Measurements from ENCODE around the gene CCDC85B.
A peak's percentile ranks its signal among the peaks of the same experiment; 100 is the strongest.

Gene CCDC85B

GRCh38 chr11:65931773-65932557 is 41.5 kb downstream of the CCDC85B start:
- CTCF ChIA-PET: interaction anchor here (0.9 to 1.9 kb wide), 2 partner anchors 44 to 47 kb away, joined by 5 read pairs; partner anchors contain the start of gene FIBP
- POLR2A ChIA-PET: no interaction called here

GRCh38 chr11:65932558-65932919 is 42.1 kb downstream of the CCDC85B start:
- CTCF ChIA-PET: interaction anchor here (0.9 to 1.9 kb wide), 4 partner anchors 9 to 48 kb away, joined by 3 to 5 read pairs (median 4); partner anchors contain the start of gene FIBP

More at GRCh38 chr11:65931773-65932557, 41.5 kb downstream of the CCDC85B start:
- DNase-seq (ENCODE audit: extremely low spot score): no peak
- peak; percentile 13 for TF ChIP-seq CTCF (IDR thresholded peaks at IDR 0.05; ENCODE audit: control extremely low read depth, extremely low read depth, low read depth, missing control alignments)

DNA sequence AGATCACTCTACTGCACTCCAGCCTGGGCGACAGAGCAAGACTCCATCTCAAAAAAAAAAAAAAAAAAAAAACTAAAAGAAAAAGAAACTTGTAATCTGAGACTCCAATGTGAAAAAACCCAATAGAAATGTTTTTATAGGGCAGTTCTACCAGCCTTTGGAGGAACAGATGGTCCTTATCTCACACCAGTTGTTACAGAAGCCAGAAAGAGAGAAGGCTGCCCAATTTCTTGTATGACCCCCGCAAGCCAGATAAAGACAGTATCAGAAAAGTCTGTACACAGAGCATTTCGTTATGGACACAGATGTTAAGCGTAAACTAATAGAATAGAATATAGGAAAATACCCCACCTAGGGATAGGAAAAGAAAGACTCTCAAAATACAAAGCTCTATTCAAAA is 43.5 kb downstream of the CCDC85B start:
- DNase-seq (ENCODE audit: extremely low spot score): no peak
- ChIA-PET CTCF (interaction anchor here (0.8 to 5.2 kb wide), 4 partner anchors 14 to 49 kb away, joined by 3 to 24 read pairs (median 4); partner anchors contain the start of gene CCDC85B), POLR2A (no interaction called here)
- no peak for TF ChIP-seq CTCF (IDR thresholded peaks at IDR 0.05; ENCODE audit: control extremely low read depth, extremely low read depth, low read depth, missing control alignments)

More at GRCh38 chr11:65932558-65932919, 42.1 kb downstream of the CCDC85B start:
- POLR2A ChIA-PET: no interaction called here
- TF ChIP-seq CTCF (IDR thresholded peaks at IDR 0.05; ENCODE audit: control extremely low read depth, extremely low read depth, low read depth, missing control alignments): no peak
- no peak for DNase-seq (ENCODE audit: extremely low spot score)

DNA sequence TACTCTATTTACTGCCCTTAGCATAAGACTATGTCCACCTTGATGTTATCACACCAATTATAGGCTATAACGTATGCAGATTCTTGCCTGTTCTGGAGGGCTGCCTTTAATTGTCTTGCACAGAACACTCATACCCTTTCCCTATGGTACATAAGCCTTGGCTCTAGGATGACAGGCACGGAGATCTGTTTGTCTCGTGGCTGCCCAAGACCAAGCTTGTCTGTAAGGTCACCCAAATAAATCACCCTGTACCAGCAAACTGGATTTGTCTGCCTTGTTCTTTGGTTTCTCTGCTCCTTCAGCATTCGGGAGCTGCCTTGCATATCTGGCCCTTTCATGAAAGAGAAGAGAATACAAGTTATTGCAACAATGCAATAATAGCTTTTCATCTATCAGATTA is 47.3 kb downstream of the CCDC85B start:
- POLR2A ChIA-PET: no interaction called here
- TF ChIP-seq CTCF (IDR thresholded peaks at IDR 0.05; ENCODE audit: control extremely low read depth, extremely low read depth, low read depth, missing control alignments): no peak
- no peak for DNase-seq (ENCODE audit: extremely low spot score)
- CTCF ChIA-PET: interaction anchor here (1.0 to 5.2 kb wide), 5 partner anchors 15 to 85 kb away, joined by 3 to 24 read pairs (median 4); partner anchors contain the start of gene MUS81
